Hepatocyte (in vitro differentiated cells): ENCODE data around the gene SLC43A1.
"Not testable (repeated sequence)": the region's sequence is repeated elsewhere in the genome, so short reads cannot be mapped to it uniquely, and the experiment has no call there.

Source experiments
- CTCF ChIP-seq: fragments of 200-600 bp; sonication (generic); IDR thresholded peaks from 2 replicates; pipeline ENCODE4 v1.5.1; 2016; ENCODE audit warnings: antibody characterized with exemption, mild to moderate bottlenecking; ENCODE audit not compliant: poor library complexity
- EZH2 ChIP-seq: fragments of 200-600 bp; sonication (generic); IDR thresholded peaks from 2 replicates; pipeline ENCODE4 v1.6.1; 2016; ENCODE audit warnings: antibody characterized with exemption, mild to moderate bottlenecking, borderline replicate concordance

GRCh38 chr11:57534449-57534848 lies 18.9 kb upstream of the SLC43A1 start:
- TF ChIP-seq CTCF, EZH2: not testable (repeated sequence)
